HCT116 (cell line): ENCODE measurements around the gene MICAL3.
"Not testable (repeated sequence)": the region's sequence is repeated elsewhere in the genome, so short reads cannot be mapped to it uniquely, and the experiment has no call there.

Source experiments
- CEBPB ChIP-seq: IDR thresholded peaks from 2 replicates; pipeline ENCODE4 v1.6.1; 2012; ENCODE audit warnings: low read depth
- EGR1 ChIP-seq: IDR thresholded peaks from 2 replicates; pipeline ENCODE4 v1.6.1; 2012; ENCODE audit warnings: low read depth
- EZH2 ChIP-seq: fragments of 200-600 bp; sonication (generic); IDR thresholded peaks from 2 replicates; pipeline ENCODE4 v1.6.1; 2017; ENCODE audit warnings: antibody characterized with exemption, mixed run types
- EZH2phosphoT487 ChIP-seq: fragments of 200-600 bp; IDR thresholded peaks from 2 replicates; pipeline ENCODE4 v1.6.1; 2018; ENCODE audit warnings: antibody characterized with exemption, borderline replicate concordance
- POLR2A ChIP-seq: IDR thresholded peaks from 2 replicates; pipeline ENCODE4 v1.7.0; 2011; ENCODE audit warnings: borderline replicate concordance; ENCODE audit not compliant: insufficient read depth, insufficient read length; ENCODE audit errors: extremely low read depth
- POLR2AphosphoS5 ChIP-seq: IDR thresholded peaks from 2 replicates; pipeline ENCODE4 v1.6.1; 2011; ENCODE audit warnings: mild to moderate bottlenecking, low read depth, low read length, moderate library complexity
- RAD21 ChIP-seq: IDR thresholded peaks from 2 replicates; pipeline ENCODE4 v1.6.1; 2012; ENCODE audit warnings: low read depth, mild to moderate bottlenecking
- SIN3A ChIP-seq: IDR thresholded peaks from 2 replicates; pipeline ENCODE4 v1.6.1; 2012; ENCODE audit warnings: low read depth
- SP1 ChIP-seq: IDR thresholded peaks from 2 replicates; pipeline ENCODE4 v1.6.1; 2012; ENCODE audit warnings: low read depth
- YY1 ChIP-seq: IDR thresholded peaks from 2 replicates; pipeline ENCODE4 v1.6.1; 2011; ENCODE audit warnings: low read length, low read depth, moderate library complexity, mild to moderate bottlenecking; ENCODE audit not compliant: insufficient replicate concordance; ENCODE audit errors: extremely low read depth
- ZFX ChIP-seq: fragments of 450-650 bp; IDR thresholded peaks from 2 replicates; pipeline ENCODE4 v1.6.1; 2017
- TF ChIP-seq, protein P1 (sequence below), 3 experiments: fragments of 200-600 bp in 1 of 3; sonication (generic) in 1 of 3; IDR thresholded peaks in 2 of 3; conservative IDR thresholded peaks in 1 of 3; 2 replicates each; pipeline ENCODE4 v1.5.1; 2012 to 2017; ENCODE audit warnings: low read depth in 2 of 3, low read length in 2 of 3, antibody characterized with exemption in 1 of 3, borderline replicate concordance in 1 of 3, control low read depth in 1 of 3, mild to moderate bottlenecking in 1 of 3, mixed read lengths in 1 of 3, mixed run types in 1 of 3, moderate library complexity in 1 of 3; ENCODE audit not compliant: insufficient read depth in 1 of 3
- TF ChIP-seq, protein P2 (sequence below): IDR thresholded peaks from 2 replicates; pipeline ENCODE4 v1.6.1; 2012

DNA sequence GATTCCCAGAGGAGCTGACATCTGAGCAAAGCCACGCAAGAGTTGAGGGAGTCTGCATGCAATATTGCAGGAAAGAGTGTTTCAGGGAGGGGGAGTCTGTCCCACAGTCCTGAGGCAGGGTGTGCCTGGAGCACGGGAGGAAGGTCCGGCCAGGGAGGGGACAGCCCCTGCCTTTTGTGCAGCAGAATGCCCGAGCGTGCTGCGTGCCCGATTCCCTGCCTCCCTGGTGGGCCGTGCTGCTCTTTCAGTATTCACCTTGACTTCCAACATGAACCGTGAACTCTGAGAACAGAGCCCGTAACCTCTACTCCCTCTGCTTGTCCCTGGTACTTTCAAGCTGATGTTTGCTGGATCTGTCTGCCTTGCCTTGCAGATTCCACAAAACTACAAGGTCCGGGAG is 39.3 kb downstream of the MICAL3 start:
- not testable (repeated sequence) for TF ChIP-seq POLR2A, SIN3A, EZH2, EGR1, RAD21, EZH2phosphoT487, POLR2AphosphoS5, CEBPB, ZFX, YY1, SP1
- TF ChIP-seq, protein P1, sequence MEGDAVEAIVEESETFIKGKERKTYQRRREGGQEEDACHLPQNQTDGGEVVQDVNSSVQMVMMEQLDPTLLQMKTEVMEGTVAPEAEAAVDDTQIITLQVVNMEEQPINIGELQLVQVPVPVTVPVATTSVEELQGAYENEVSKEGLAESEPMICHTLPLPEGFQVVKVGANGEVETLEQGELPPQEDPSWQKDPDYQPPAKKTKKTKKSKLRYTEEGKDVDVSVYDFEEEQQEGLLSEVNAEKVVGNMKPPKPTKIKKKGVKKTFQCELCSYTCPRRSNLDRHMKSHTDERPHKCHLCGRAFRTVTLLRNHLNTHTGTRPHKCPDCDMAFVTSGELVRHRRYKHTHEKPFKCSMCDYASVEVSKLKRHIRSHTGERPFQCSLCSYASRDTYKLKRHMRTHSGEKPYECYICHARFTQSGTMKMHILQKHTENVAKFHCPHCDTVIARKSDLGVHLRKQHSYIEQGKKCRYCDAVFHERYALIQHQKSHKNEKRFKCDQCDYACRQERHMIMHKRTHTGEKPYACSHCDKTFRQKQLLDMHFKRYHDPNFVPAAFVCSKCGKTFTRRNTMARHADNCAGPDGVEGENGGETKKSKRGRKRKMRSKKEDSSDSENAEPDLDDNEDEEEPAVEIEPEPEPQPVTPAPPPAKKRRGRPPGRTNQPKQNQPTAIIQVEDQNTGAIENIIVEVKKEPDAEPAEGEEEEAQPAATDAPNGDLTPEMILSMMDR (IDR thresholded peaks at IDR 0.05 in 2 of 3, conservative IDR thresholded peaks at IDR 0.05 in 1 of 3; ENCODE audit: borderline replicate concordance in 1 of 3, insufficient read depth in 1 of 3, low read depth in 2 of 3, low read length in 2 of 3) = not testable (repeated sequence)
- TF ChIP-seq, protein P2, sequence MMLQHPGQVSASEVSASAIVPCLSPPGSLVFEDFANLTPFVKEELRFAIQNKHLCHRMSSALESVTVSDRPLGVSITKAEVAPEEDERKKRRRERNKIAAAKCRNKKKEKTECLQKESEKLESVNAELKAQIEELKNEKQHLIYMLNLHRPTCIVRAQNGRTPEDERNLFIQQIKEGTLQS = not testable (repeated sequence)
